Measurements from ENCODE around the gene TMF1. TPM values are rescaled to one million over a fixed set of nuclear protein-coding genes. Genes with fewer than 3 reads are reported as not detected.

TMF1 gene
- polyA plus RNA-seq, 6 donors from 2014 or later, result 26.1 to 65.0 (median 54.4) TPM

GRCh38 chr3:68973639-68974038, 78.5 kb downstream of the TMF1 start:
- peaks cover 4 to 17% (median 4%) of the 10 kb centered on the region in 3 donors for H3K27me3 Mint-ChIP-seq
- ATAC-seq (ENCODE audit: low read depth in 2 of 2), result no peak
- H3K4me3 Mint-ChIP-seq, result no peak overlapping the region
- no peaks in the 10 kb centered on the region for H3K4me1 Mint-ChIP-seq
- no peak overlapping the region for H3K27ac Mint-ChIP-seq
- no peaks in the 10 kb centered on the region for H3K9me3 Mint-ChIP-seq
- DNase-seq, result no peak
- H3K36me3 Mint-ChIP-seq, result peaks cover 0 to 6% of the 10 kb centered on the region in 2 donors

- no peak overlapping the region for H3K4me3 Mint-ChIP-seq
- no peaks in the 10 kb centered on the region for H3K4me1 Mint-ChIP-seq
- DNase-seq, result peak; percentile 8
- H3K27me3 Mint-ChIP-seq, result peaks cover 7 to 24% (median 8%) of the 10 kb centered on the region in 3 donors
- H3K9me3 Mint-ChIP-seq, result no peaks in the 10 kb centered on the region
- peak in 1 of 2 donors; percentile 37 for ATAC-seq (ENCODE audit: low read depth in 2 of 2)
- peak overlapping the region in 1 of 6 donors; percentile 33 for H3K27ac Mint-ChIP-seq
- H3K36me3 Mint-ChIP-seq, result no peaks in the 10 kb centered on the region
Measured at GRCh38 chr3:68972358-68972979, 79.7 kb downstream of the TMF1 start.

Other genes starting within 250 kb of the TMF1 start
- gene TAFA4, start 119.8 kb downstream of the TMF1 start, polyA plus RNA-seq (ENCODE audit: low read depth in 6 of 6), result not detected
- 1 to 10 TPM in 5 of 6 donors, not detected in 1; 2.0 to 3.2 (median 2.3) TPM for gene EOGT, start 38.6 kb downstream of the TMF1 start, polyA plus RNA-seq (ENCODE audit: low read depth in 6 of 6)
- 100 to 1,000 TPM in 1 of 6 donors, 10 to 100 TPM in 5; 57.8 to 123 (median 61.1) TPM for gene UBA3, start 28.0 kb upstream of the TMF1 start, polyA plus RNA-seq (ENCODE audit: low read depth in 6 of 6)
- gene ARL6IP5, start 32.6 kb upstream of the TMF1 start, polyA plus RNA-seq (ENCODE audit: low read depth in 6 of 6), result 100 to 1,000 TPM; 278 to 469 (median 324) TPM
- gene LMOD3, start 70.3 kb upstream of the TMF1 start, polyA plus RNA-seq (ENCODE audit: low read depth in 6 of 6), result under 1 TPM in 3 of 6 donors, not detected in 3; 0.05 to 0.19 (median 0.09) TPM

All from naive B cell (primary cell).